ENCODE results near the gene RMDN2. TPM values are rescaled to one million over a fixed set of nuclear protein-coding genes. Genes with fewer than 3 reads are reported as not detected.

The RMDN2 gene, protein sequence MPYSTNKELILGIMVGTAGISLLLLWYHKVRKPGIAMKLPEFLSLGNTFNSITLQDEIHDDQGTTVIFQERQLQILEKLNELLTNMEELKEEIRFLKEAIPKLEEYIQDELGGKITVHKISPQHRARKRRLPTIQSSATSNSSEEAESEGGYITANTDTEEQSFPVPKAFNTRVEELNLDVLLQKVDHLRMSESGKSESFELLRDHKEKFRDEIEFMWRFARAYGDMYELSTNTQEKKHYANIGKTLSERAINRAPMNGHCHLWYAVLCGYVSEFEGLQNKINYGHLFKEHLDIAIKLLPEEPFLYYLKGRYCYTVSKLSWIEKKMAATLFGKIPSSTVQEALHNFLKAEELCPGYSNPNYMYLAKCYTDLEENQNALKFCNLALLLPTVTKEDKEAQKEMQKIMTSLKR
- total RNA-seq: 10 to 100 TPM in 2 of 3 donors, 1 to 10 TPM in 1; 9.8 to 14.4 (median 11.5) TPM

DNA sequence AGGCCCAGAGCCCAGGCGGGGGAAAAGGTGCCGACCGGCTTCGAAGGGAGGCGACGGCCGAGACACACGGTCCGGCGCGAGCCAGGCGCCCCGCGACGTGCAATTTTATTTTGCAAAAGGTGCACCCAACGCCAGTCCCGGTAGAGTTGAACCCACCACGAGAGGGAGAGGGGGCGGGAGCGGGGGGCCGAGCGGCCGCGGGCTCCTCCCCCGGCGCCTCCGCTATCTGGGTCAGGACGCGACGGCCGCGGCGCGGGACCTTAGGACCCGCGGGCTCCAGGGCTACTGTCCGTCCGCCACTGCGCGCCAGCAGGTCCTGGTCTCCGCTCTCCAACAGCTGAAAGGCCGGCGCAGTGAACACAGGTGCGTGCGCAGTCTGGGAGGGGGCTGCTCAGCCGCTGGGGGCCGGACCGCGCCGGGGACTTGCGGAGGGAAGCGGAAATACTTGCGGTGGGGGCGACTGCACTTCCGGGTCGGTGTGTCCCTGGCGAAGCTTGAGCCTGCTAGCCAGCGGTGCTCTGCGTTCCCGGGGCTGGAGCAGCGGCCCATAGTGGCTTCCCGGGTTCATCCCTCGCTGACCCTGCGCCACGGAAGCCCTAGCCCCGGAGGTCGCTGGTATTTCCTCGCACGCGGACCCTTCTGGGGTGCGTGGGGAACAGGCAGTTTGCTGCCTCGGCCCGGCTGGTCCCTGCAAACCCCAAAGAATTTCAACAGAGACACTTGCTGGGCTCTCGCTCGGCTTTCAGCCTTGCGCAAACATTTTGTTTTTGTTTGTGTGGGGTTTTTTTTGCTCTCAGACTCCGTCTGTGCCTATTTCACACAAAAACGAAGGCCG, at the start of gene RMDN2:
TSS of gene RMDN2 (plus strand) at position 225 of the 835 bp plus-strand sequence. CDS start 3,991 bp downstream, outside the sequence.
- Histone ChIP-seq H3K4me1 (no peaks in the 10 kb centered on the region), H3K27ac (peak within 1 kb of the TSS; percentile 90 to 96), H3K4me3 (peak within 1 kb of the TSS; percentile 67 to 96 (median 84)), H3K36me3 (no peaks in the 10 kb centered on the region), H3K9me3 (no peaks in the 10 kb centered on the region), H3K27me3 (no peaks in the 10 kb centered on the region)
- intact Hi-C loops (cut with DNase I; ENCODE audit: low total_unique reads): no loop called here
- TF ChIP-seq, protein P1, sequence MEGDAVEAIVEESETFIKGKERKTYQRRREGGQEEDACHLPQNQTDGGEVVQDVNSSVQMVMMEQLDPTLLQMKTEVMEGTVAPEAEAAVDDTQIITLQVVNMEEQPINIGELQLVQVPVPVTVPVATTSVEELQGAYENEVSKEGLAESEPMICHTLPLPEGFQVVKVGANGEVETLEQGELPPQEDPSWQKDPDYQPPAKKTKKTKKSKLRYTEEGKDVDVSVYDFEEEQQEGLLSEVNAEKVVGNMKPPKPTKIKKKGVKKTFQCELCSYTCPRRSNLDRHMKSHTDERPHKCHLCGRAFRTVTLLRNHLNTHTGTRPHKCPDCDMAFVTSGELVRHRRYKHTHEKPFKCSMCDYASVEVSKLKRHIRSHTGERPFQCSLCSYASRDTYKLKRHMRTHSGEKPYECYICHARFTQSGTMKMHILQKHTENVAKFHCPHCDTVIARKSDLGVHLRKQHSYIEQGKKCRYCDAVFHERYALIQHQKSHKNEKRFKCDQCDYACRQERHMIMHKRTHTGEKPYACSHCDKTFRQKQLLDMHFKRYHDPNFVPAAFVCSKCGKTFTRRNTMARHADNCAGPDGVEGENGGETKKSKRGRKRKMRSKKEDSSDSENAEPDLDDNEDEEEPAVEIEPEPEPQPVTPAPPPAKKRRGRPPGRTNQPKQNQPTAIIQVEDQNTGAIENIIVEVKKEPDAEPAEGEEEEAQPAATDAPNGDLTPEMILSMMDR (IDR thresholded peaks at IDR 0.05): no peak
- TF ChIP-seq POLR2A (IDR thresholded peaks at IDR 0.05): peak; percentile 77
- peak; percentile 74 to 84 (median 76) for TF ChIP-seq POLR2AphosphoS5 (IDR thresholded peaks at IDR 0.05)
- peak; percentile 83 to 91 for DNase-seq (ENCODE audit: low spot score in 2 of 2)

DNA sequence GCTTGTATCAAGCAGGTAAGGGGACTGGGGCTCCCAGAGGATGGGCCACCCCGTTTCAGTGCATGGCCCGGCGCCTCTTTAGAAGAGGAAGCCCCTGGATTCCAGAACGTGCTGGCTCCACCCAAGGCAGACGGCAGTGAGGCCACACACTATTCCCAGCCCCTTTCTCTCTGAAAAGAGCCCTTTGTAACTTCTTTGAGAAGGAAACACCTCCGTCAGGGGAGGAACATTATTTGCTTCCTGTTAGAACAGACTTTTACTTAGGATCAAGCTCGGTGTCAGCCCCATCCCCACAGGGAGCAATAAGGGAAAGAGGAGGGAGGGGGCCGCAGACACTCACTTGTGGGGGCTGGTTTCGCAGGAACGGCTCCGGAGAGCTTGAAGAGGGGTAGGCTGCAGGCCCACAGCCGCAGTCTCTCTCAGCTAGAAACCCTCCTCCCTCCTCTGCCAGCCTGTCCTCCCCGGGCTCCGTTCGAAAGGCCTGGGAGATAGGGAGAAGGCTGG, 49.6 kb upstream of the RMDN2 start:
- H3K36me3 ChIP-seq: no peaks in the 10 kb centered on the region
- no peaks in the 10 kb centered on the region for H3K27me3 ChIP-seq
- no peaks in the 10 kb centered on the region for H3K4me1 ChIP-seq
- H3K27ac ChIP-seq: peak overlapping the region; percentile 68 to 84
- intact Hi-C loops (cut with DNase I; ENCODE audit: low total_unique reads): no loop called here
- no peaks in the 10 kb centered on the region for H3K9me3 ChIP-seq
- no peak for DNase-seq (ENCODE audit: low spot score in 2 of 2)
- TF ChIP-seq, protein P1 (IDR thresholded peaks at IDR 0.05): no peak
- no peak for TF ChIP-seq POLR2A (IDR thresholded peaks at IDR 0.05)
- TF ChIP-seq POLR2AphosphoS5 (IDR thresholded peaks at IDR 0.05): no peak
- peak overlapping the region in 2 of 3 donors; percentile 21 to 48 for H3K4me3 ChIP-seq

DNA sequence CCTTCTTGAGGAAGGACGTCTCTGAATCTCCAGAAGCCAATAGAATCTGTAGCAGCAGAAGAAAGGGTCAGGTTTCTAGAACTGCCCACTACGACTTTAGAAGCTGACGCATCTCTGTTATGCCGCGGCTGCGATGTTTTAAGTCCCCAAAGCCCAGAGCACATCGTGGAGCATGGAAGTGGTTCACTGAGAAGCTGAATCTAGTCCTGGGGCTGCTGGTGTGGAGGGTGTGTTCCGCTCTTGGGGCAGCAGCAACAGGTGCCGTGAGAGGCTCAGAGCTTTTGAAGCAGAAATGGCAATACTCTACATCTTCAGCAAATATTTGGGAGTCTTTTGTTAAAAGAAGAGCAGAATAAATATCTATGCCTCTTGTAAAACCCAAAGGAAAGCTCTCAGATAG, 48.9 kb upstream of the RMDN2 start:
- TF ChIP-seq POLR2AphosphoS5 (IDR thresholded peaks at IDR 0.05) (no peak), POLR2A (IDR thresholded peaks at IDR 0.05) (no peak)
- TF ChIP-seq, protein P1 (IDR thresholded peaks at IDR 0.05): no peak
- DNase-seq (ENCODE audit: low spot score in 2 of 2): no peak
- H3K27ac ChIP-seq: peak overlapping the region; percentile 68 to 84
- no peaks in the 10 kb centered on the region for H3K9me3 ChIP-seq
- H3K36me3 ChIP-seq: no peaks in the 10 kb centered on the region
- no peak overlapping the region for H3K4me3 ChIP-seq
- no peaks in the 10 kb centered on the region for H3K27me3 ChIP-seq
- no peaks in the 10 kb centered on the region for H3K4me1 ChIP-seq
- intact Hi-C loops (cut with DNase I; ENCODE audit: low total_unique reads): no loop called here

DNA sequence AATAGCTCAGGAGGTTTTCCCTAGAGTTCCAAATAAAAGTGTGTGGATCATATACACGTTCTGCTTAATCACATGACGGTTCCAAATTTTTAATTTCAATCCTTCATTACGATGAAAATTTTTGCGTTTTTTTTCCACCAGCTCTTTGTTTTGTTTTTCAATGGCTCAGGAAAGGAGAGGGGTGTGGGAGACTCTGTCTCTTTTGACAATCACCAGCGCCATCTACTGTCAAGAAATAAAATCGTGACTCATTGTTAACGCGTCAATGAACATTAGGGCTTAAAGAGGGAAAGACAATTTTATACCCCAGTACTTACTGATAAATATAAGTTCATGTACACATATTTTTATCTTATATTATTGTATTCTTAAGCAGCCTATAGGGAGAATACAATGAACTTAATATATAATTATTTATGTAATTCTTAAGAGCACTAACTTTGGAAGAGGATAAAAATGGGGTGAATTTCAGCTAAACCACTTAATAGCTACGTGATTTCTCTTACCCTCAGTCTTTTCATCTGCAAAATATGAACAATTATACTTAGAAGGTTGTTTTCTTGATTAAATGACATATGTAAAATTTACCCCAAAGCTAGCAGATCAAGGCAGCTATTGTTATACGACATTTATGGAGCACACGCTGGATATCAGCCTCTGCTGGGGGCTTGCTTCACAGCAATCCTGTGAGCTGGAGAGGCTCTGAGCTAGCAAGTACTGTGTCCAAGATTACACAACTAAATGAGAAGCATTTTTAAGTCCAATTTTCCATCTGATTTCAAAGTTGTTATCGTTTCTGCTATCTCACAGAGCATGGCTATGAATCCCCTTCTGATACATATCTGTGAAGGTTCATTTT, 47.4 kb upstream of the RMDN2 start:
- Histone ChIP-seq H3K9me3 (no peaks in the 10 kb centered on the region), H3K4me1 (no peaks in the 10 kb centered on the region), H3K27ac (no peak overlapping the region), H3K27me3 (no peaks in the 10 kb centered on the region), H3K4me3 (no peak overlapping the region), H3K36me3 (no peaks in the 10 kb centered on the region)
- intact Hi-C loops (cut with DNase I; ENCODE audit: low total_unique reads): no loop called here
- TF ChIP-seq, protein P1 (IDR thresholded peaks at IDR 0.05): peak; percentile 66 to 85 (median 71)
- no peak for TF ChIP-seq POLR2AphosphoS5 (IDR thresholded peaks at IDR 0.05)
- DNase-seq (ENCODE audit: low spot score in 2 of 2): no peak

Measured in breast epithelium (tissue), 4 donors.